HG02588 (cell line): ENCODE data around the gene RAB40B.

Source experiments
- ATAC-seq: cut with Tn5 transposase; IDR thresholded peaks from one replicate; pipeline ENCODE4 v1.9.1; 2021; ENCODE audit warnings: mild to moderate bottlenecking, moderate library complexity; ENCODE audit not compliant: unreplicated experiment

RAB40B gene

DNA sequence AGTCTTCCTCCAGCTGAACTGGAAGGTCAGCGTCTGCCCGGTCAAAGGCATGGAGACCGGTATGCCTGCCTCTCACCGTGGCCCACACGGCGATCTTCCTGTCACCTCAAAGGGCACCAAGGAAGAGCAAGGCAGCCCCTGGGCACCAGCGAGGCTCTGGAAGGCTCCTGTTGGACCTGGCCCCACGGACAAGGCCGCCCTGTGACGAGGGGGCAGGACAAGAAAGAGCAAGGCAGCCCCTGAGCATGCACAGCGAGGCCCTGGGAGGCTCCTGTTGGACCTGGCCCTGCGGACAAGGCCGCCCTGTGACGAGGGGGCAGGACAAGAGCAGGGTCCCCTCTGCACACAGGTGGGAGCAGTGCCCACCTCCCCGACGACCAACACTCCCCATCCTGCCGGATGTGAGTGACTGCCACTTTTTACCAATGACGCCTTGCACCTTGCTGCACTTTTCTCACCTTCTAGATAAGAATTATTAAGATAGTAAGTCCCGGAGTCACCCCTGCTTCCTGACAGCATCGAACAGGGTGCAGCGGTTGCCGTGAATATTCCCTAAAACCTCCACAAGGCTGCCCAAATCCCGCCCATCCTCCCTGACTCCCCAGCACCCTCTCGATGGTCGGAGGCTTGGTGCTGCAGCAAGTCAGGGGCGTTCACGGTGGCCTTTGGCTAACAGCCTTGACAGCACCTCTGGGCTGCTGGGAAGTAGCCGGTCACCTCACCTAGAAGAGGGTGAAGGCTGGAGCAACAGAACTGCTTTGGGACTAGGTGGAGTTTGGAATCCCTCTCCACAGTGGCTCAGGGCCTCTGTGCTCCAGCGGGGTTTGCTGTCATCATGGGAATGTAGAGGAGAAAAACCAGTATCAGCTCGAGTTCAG, 44.6 kb downstream of the RAB40B start:
- no peak for ATAC-seq

DNA sequence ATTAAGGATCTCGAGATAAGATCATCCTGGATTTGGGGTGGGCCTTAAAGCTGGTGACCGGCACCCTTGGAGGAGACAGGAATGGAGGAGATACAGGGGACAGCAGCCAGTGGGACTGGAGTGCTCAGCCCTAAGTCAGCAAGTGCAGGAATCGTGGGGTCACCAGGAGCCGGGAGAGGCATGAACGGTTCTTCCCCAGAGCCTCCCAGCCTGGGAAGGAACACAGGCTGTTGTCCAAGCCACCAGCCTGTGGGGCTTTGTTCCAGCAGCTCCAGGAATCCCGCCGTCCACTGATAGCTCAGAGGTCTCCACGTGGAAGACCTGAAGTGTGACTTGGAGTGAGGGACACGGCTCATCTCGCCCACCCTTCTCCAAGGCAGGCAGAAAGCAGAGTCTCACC, 47.8 kb downstream of the RAB40B start:
- ATAC-seq: no peak

DNA sequence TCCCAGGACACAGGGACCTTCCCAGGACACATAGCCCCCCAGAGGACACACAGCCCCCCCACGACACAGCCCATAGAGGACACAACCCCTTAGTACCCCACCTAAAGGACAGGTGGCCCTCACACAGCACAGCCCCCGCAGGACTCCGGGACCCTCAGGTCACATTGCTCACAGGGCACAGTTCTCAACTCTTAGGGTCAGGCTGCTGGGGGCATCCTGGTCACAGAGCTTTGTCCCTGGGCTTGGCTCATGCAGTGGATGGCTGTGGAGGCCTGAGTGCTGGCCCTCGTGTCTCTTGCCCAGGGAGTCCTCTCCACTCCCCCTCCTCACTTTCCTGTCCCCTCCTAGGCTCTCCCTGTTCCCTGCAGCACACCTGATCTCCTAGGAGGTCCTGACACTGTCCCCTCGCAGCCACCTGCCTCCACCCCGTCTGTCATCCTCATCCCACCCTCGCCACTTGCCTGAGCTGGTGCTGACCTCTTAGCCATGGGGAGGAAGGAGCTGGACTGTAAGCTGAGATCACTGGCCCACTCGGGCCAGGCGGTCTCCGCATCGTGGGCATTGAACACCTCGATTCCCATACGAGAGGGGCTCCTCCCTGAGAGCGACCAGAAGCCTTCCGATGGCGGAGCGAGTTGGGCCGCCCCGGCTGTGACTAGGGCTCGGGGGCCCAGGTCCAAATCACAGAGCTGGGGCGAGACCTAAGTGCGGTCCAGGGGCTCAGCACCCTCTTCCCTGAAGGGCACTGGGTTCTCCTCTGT, 48.8 kb downstream of the RAB40B start:
- no peak for ATAC-seq

DNA sequence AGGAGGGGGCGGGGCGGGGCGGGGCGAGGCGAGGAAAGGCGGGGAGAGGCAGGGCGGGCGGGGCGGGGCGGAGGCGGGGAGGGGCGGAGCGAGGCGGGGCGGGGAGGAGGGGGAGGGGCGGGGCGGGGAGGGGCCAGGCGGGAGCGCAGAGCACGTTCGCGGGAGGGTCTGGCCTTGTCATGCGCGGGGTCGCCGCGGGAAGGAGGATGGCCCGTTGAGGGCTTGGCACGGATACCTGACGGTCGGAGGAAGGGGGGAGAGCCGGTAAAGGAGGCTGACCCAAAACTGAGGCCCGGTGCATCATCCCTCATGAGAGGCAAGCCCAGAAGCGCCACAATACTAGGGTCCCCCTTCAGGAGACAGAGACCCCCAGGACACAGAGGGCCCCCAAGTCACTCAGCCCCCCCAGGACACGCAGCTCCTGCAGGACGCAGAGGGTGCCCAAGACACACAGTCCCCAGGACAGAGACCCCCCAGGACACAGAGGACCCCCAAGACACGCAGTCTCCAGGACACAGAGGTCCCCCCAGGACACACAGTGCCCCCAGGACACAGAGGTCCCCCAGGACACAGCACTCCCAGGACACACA, 49.7 kb downstream of the RAB40B start:
- ATAC-seq: no peak

DNA sequence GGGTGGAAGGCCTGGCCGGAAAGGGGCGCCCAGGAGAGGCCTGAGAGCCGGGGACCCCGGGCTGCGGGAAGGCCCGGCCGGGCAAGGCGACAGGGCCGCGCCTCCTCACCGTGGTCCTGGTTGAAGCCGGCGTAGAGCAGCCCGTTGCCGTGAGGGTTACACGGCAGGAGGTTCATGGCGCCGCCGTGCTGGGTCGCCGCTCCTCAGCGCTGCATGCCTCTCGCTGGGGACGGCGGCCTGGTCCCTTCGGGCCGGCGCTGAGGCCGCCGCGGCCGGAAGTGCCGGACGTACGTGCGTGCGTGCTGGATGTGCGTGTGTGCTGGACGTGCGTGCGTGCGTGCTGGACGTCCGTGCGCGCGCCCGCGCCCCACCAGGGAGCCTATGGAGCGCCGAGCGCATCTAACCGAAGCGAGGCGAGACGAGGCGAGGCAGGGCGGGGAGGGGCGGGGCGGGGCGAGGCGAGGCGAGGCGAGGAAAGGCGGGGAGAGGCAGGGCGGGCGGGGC, 50.3 kb downstream of the RAB40B start, which contains the start of gene WDR45B:
Gene WDR45B, minus strand, starts transcription at position 280 of the 504 bp plus-strand sequence. Its CDS starts 104 bp downstream, at position 176.
- ATAC-seq: peak; percentile 82

DNA sequence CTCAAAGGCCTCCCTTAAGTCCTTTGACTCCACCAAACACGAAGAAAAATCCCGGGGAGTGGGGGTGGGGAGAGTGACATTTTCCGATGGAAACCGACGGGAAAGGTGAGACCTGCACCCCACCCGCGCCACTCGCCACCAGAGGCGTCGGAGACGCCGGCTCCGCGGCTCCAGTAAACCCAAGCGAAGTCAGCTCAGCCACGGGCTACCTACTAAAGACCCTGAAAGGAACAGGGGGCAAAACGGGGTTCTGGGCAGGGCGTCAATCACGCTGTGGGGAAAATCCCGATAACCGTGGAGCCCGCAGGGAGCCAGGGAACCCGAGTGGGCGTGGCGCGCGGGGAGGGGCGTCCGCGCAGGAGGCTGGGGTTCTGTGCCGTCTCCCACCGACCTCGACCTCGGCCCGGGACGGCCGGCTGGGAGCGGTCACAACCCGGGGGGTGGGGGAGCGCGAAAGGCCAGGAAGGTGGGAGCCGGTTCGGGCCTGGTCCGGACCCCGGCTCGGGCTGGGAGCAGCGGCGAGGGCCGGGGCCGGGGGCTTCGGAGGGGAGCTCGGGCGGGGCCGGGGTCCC, 50.8 kb downstream of the RAB40B start:
- peak; percentile 28 for ATAC-seq

DNA sequence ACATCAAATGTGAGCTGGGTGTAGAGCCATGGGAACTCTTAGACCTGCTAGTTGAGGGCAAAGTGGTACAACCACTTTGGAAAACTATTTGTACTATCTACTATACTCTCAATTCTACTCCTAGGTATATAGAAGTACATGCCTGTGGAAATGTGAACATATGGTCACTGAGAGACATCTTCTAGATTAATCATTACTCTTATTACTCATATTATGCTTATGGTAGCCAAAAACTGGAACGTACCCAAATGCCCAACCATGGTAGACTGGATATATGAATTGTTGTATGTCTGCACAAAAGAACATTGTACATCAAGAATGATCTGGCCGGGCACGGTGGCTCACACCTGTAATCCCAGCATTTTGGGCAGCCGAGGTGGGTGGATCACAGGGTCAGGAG, 53.0 kb downstream of the RAB40B start:
- no peak for ATAC-seq

DNA sequence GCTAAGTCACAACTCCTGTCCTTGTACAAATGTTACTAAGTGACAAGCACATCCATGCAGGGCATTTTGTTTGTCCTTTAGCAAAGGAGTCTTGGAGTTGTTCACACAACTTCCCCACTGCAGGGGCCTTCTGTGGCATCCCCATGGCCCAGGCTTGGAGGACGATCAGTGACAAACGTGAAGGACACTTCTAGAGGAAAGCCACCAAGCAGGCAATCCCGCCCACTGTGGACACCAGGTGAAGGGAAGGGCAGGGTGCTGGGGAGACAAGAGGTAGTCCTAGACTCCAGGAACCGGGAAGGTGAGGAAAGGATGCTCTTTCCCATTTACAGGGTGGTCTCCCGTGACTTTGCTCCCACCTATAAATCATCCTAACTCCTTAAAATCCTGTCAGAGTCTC, 54.4 kb downstream of the RAB40B start:
- ATAC-seq: no peak

DNA sequence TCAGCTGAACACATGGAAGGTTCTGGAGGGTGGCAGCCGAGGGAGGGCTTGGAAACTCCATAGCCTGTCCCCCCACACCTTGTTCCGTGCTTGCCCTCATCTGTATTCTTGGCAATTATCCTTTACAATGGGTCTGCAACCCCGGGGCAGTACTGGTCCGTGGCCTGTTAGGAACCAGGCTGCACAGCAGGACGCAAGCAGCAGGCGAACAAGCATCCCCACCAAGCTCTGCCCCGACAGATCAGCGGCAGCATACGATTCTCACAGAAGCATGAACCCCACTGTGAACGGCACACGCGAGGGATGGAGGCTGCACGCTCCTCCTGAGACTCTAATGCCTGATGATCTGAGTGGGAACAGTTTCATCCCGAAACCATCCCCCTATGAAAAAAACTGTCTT, 56.5 kb downstream of the RAB40B start:
- ATAC-seq: no peak

DNA sequence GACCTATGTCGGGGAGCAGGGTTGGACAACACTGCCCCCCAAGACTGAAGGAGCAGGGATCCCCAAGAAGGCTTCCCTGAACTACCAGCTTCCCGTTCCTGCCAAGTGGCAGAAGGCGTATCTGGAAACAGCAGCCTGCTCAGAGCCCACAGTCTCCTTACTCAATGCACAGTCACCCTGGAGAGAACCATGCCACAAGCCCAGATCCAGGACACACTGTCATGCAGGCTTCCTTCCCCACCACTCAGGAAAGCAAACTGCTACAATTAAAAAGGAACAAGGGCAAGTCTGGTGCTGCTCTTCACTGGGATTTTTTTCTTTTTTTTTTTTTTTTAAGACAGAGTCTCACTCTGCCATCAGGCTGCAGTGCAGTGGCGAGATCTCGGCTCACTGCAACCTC, 58.5 kb downstream of the RAB40B start:
- no peak for ATAC-seq

DNA sequence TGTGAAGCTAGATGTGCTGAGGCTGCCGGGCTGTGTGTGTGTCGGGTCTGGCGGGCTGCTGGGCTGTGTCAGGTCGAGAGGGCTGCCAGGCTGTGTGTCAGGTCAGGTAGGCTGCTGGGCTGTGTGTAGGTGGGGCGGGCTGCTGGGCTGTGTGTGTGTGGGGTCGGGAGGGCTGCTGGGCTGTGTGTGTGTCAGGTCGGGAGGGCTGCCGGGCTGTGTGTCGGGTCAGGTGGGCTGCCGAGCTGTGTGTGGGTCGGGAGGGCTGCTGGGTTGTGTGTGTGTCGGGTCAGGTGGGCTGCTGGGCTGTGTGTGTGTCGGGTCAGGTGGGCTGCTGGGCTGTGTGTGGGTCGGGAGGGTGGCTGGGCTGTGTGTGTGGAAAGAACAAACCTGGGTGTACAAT, 58.9 kb downstream of the RAB40B start:
- no peak for ATAC-seq

DNA sequence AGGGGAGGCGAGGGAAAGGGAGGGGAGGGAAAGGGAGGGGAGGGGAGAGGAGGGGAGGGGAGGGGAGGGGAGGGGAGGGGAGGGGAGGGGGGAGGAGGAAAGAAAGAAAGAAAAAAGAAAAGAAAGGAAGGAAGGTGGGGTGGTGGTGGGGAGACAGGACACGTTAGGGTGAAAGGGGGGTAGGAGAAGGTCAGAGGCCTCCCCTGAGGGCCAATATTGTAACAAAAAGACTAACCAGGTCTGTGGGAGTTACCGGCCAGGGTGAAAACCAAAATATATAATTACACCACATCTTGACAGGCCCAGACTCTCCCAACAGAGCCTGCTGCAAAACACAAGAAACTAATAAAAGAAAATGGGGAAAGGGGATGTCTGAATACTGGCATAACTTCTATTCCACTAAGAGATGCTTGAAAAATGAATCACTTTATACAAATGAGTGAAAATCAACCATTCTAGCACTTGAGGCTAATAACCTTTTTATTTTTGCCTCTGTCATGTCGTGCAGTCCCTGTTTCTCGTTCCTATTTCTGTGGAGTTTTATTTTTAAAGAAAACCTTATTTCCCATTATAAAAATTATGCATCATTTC, 60.2 kb downstream of the RAB40B start:
- ATAC-seq: no peak

DNA sequence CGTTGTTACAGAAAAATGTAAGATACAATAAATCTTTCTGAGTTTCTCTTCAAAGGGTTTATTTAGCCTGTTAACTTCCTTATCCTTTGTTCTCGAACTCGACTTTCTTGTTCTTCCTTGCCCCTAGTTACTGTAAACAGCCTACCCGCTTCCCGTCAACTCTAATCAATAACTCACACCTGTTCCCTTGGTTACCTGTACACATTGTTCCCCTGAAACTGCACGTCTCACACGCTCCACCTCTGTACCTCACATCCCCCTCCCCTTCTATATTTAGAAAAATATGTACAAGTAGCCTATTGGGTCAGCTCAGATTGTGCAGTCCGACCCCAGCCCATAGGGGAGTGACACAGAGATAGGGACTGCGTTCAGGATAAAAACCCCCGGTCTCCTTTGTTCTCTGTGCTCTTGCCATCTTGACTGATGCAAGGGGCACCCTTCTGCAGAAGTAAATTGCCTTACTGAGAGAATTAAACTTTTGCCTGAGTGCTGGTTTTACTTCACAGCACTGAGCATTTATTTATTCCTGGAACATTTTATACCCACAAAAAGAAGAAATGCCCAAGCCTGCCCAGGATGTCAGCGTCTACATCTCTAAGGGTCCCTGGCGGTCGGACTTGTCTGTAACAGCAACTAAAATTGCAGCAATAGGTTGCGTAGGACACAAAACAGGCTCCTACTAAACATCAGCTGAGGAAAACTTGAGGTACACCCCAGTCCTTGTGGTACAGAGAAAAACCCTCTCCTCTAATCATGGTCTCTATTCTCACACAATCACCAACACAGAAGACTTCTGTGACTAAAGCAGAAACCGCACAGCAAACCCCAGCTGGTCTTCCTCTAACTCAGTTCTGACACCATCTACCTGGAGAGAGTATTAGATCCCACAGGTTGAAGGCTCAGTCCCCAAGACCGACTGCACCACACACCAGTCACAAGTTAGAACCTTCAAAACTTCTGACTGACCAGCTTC, 61.6 kb downstream of the RAB40B start:
- ATAC-seq: no peak

DNA sequence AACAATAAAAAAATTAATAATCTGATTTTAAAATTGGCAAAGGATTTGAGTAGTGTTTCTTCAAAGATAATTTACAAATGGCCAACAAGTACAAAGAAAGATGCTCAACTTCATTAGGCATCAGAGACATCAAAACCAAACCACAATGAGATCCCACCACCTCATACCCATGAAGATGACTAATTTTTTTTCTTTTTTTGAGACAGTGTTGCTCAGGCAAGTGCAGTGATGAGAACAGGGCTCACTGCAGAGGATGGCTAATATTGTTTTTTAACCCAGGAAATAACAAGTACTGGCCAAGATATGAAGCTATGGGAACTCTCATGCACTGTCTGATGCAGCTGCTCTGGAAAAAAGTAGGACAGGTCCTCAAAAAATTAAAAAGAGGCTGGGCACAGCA, 65.2 kb downstream of the RAB40B start:
- no peak for ATAC-seq

DNA sequence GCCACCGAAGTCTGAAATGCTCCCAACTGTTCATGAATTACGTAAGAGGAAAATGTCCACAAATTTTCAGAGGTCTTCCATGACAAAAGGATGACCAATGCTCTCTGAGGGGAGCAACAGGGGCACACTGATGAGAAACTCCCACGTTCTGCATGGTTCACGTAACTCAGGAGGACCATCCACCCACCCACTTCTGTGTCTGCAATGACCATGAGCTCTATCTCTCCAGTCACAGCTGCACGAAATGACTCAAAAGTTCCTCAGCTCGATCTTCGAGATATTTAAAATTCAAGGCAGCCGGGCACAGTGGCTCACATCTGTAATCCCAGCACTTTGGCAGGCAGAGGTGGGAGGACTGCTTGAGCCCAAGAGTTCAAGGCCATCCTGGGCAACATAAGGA, 66.0 kb downstream of the RAB40B start:
- no peak for ATAC-seq

DNA sequence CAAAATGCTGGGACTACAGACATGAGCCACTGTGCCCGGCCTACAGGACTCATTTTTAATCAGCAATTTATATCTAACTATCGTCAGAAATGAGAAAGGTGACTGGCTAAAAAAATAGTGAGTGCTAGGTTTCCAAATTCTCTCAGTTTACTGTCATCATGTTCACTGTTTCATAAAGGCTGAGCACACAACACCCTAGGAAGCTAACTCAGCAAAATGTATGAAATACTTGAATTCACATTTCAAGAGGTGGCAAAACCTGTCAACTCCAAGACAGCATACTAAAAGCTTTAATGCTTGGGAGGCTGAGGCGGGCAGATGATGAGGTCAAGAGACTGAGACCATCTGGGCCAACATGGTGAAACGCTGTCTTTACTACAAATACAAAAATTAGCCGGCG, 67.0 kb downstream of the RAB40B start:
- no peak for ATAC-seq

DNA sequence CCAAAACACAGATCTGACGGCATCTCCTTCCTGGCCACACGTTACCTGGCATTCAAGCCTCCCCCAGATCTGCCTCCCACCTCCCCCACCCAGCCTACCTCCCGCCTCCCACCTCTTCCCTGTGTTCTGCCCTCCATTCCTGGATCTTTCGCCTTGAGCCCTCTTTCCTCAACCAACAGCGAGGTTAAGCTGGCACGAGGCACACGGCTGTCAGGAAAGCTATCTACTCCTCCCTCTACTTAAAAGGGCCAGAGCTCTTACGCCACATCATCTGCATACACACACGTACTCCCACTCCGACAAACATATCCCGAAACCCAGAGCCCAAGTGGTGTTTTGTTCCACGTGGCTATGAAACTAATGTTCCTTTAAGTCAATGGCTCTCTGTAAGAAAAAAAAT, 68.3 kb downstream of the RAB40B start:
- no peak for ATAC-seq

DNA sequence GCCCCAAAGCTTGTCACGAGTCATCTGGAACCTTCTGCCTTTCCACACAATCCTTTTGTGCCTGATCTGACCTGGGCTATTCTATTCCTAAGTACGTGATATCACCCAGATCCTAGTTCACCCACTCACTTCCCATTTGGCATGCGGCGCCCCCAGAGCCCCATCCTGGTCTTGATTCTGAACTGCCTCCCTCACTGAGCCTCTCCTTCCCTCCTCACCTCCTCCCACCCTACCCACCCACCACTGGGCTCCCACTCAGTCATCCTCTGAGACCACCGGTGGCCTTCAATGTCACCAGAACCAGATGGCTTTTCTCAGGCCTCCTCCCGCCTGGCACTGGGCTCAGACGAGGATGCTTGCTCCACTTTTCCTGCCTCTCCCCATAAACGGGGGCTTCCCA, 68.8 kb downstream of the RAB40B start:
- ATAC-seq: no peak

DNA sequence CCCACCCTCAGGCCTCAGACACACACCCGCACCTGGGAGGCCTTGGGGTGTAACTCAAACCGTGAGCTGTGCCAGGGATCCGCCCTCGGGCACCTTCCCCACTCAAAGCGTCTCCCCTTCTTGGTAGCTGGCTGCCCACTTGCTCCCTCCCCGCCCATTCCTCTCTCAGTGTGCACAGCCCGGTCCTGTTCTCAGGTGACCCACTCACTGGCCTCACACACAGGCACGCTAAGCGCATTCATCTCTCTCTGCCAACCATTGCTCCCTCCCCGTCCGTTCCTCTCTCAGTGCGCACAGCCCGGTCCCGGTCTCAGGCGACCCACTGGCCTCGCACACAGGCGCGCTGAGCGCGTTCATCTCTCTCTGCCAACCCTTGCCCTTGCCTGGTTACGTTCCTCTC, 71.1 kb downstream of the RAB40B start:
- no peak for ATAC-seq

DNA sequence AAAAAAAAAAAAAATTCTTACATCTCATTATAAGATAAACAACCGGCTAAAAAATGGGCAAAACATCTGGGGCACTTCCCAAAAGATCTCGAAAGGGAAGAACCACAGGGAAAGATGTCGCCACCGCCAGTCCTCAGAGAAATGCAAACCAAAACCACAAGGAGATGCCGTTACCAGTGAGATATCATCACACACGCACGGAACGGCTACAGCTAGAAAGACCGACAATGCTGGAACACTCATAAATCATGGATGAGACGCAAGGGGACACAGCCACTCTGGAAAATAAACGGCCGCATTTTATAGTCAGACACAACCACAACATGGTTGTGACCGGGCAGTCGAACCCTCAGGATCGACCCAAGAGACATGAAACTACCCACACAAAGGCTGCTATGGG, 74.8 kb downstream of the RAB40B start:
- ATAC-seq: no peak
